GM18498 (cell line): Measurements from ENCODE around the gene MFF.
A peak's percentile ranks its signal among the peaks of the same experiment; 100 is the strongest.
"Not testable (repeated sequence)": the region's sequence is repeated elsewhere in the genome, so short reads cannot be mapped to it uniquely, and the experiment has no call there.

Source experiments
- ATAC-seq: cut with Tn5 transposase; IDR thresholded peaks from one replicate; pipeline ENCODE4 v1.9.1; 2021; ENCODE audit warnings: mild to moderate bottlenecking, moderate library complexity; ENCODE audit not compliant: unreplicated experiment

MFF gene

GRCh38 chr2:227376656-227377396 is 51.8 kb downstream of the MFF start:
- ATAC-seq, result no peak

DNA sequence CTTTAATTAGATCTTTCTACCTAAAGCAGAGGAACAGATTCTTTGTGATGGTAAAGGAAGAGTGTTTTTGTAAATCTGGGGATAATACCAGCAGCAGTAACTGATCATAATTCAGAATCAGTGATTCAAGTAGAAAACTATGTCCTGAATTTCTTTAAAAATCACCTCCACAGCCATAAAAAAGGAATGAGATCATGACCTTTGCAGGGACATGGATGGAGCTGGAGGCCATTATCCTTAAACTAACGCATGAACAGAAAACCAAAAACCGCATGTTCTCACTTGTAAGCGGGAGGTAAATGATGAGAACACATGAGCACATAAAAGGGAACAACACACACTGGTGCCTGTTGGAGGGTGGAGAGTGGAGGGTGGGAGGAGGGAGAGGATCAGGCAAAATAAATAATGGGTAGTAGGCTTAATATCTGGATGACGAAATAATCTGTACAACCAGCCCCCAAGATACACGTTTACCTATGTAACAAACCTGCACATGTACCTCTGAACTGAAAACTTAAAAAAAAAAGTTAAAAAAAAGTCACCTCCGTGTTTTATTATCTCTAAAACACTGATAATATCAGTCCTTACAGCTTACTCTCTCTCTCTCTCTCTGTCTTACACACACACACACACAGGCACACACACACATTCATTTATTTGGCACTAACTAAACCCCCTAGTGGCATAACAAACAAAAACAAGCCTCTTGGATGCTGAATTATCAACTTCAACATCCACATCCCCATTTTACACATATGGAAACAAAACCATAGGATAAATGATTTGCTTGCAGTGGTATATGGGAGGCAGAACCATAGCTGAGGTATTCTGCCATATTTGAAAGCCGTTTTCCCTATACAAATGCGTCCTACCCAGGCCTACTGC is 52.7 kb downstream of the MFF start:
- ATAC-seq, result no peak

GRCh38 chr2:227378371-227378782 is 53.3 kb downstream of the MFF start:
- no peak for ATAC-seq

DNA sequence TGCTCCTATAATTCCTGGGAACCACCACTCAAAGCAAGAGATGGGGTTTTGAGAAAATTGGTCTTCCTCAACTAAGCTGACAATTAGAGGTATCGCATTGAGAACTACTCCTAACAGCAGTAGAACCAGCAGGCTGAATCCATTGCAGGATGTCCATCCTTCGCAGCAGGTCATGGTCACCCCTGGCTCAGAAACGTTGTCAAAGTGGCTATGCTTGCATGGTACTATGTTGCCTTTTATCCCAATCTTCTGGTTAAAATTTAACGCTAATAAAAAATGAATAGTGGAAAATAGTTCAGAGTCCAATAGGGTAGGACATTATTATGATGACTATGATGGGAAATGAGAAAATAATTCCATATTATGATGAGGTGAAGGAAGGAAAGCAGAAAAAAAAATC is 54.0 kb downstream of the MFF start, which contains the start of gene TM4SF20:
Gene TM4SF20 (minus strand): TSS at position 212 of the 400 bp plus-strand sequence. CDS start 38 bp downstream, at position 174.
- no peak for ATAC-seq

- ATAC-seq, result not testable (repeated sequence)
Observed at GRCh38 chr2:227382241-227382835, 57.3 kb downstream of the MFF start.

DNA sequence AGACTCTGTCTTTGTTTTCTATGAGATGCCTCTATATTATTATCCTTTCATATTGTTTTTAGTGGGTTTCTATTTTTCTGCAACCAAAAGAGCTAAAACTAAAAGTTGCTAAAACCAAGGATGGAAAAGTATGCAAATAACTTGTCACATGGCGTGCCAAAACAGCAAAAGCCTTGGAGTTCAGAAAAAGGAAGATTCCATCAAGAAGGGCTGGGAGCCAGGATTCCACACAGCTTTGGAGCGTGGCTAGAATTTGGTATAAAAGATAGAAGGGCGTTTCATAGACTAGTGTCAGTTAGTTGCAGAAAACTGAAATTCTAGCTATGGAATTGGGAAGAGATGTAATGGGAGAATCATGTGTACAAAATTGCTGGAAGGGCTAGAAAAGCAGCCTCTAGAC is 58.6 kb downstream of the MFF start:
- no peak for ATAC-seq

DNA sequence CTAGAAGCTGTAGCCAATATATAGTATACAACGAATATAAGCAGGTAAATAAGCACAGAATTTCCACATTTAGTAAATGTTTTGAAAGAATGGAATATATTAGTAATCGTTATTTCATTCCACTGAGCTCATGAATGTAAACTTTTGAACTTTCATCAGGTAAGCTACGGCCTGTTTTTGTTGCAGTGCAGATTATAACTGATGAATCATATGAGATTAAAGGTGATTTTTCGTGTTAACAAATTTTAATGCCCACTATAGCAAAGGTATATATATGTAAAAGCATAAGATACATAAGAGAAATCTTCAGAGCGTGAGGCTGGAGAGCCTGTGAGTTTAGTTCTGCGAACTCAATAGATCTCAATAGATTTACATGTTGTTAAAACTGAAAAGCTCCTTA is 61.6 kb downstream of the MFF start:
- ATAC-seq, result no peak

- not testable (repeated sequence) for ATAC-seq
Observed at GRCh38 chr2:227387583-227387982, 62.5 kb downstream of the MFF start, which contains the start of gene SCYGR1. Gene SCYGR1, minus strand, starts transcription at chr2:227387949. Its CDS starts 0 bp downstream, at chr2:227387949.

GRCh38 chr2:227388537-227389011 is 63.5 kb downstream of the MFF start:
- no peak for ATAC-seq

DNA sequence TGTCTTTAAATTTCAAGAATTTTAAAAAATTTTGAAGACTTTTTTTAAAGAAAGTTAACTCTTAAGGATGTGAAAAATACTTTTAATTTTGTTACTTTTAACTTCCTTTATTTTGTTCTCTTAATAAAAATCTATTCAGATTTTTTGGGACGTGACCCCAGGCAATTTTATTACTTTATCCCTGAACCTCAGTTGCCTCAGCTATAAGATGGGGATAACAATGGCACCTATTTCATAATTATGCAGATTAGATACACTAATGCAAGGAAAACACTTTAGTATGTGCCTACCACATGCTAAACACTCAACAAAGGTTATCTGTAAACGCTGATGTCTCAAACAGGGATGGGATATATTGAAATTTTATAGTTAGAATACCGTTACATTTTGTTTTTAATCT is 64.2 kb downstream of the MFF start:
- ATAC-seq, result no peak

DNA sequence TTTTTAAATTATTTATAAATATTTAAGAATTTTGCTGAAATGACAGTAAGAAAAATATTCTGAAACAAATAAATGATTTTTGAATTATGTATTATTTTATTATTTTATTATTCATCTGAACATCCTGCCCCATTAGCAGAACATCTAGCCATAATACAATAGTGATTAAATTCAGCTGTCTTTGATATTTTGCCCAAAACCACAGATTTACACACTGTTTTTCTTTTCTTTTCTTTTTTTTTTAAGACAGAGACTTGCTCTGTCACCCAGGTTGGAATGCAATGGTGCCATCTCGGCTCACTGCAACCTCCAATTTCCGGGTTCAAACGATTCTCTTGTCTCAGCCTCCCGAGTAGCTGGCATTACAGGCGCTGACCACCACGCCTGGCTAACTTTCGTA is 64.6 kb downstream of the MFF start:
- ATAC-seq, result no peak

DNA sequence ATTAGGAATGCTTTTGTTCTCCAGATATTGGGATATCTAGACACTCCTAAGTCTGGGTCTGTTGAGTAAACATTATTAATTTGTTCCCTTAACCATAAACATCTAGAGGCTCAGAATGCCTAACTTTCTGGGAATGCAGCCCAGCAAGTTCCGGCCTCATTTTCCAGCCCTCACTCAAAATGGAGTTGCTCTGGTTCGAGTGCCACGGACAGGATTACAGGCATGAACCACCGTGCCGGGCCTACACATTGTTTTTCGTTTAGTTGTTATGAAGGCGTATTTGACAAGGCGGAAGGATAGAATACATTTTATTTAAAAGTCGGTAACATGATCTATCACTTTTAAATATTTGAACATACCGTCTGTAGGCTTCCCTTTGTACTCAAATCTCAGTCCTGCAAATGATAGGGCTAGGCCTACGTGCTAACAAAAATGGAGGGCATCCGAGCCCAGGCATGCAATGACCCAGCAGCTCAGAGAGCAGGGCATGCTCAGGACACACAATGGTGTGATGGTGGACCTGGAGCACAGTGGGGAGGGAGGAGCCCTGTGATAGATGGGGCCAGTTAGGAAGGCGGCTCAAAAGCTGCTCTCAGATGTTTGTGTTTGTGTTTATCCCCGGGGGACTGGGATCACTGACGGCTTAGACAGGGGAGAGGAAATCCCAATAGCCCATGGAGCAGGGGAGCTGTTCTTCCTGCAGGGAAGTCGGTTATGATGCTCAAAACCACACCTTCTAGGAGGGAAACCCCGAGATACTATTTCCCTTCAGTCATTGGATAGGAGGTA is 65.6 kb downstream of the MFF start:
- ATAC-seq, result no peak

DNA sequence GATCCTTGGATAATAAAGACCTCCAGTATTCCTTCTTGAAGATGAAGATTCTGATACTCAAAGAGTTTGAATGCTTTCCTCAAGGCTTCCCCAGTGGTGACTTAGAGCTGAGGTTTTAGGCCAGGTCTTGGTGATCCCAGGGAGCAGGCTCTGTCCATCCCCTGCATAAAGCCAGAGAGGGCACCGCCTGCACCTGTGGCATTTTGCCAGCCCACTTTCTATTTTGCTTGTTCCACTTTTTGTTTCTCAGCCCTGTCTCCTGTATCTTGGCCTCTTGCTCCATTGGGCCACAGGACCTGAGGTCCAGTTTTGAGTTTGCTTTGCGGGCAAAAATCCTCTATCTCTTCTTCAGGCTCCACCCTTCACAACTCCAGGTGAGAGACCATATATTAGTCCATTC is 69.3 kb downstream of the MFF start:
- ATAC-seq, result peak; percentile 70

DNA sequence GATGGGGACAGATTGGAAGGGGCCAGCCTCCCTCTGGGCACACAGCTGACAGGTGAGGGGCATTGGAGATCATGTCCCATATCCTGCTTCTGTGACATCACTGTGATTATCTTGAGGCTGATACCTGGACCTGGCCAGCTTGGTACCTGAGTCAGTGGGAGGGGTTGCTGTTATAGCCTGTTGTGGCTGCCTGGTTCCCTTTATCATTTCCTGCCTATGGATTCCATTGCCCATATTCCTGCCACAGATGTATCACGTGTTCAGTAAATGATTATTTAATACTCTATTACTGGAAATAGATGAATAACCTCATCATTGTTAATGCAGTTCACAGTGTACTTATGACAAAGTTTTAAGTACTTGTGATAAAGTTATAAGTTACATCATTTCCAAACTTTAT is 70.5 kb downstream of the MFF start:
- no peak for ATAC-seq

DNA sequence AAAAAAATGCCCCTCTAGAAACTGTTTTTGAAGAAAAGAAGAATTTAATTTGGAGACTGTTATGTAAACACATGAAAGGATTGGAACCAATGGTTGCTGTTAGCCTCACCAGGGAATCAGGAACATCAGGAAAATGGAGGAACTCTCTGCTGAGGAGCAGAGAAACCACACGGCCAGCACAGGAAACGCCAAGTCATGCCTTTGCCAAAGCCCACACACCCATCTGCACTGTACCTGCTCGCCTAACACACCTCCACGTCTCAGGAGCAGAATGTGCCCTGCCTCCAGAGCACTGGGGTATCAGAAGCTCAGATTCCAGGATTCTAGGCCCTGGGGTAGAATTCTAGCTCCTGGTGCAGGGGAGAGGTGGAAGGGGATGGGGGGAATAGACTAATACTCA is 72.5 kb downstream of the MFF start:
- no peak for ATAC-seq

DNA sequence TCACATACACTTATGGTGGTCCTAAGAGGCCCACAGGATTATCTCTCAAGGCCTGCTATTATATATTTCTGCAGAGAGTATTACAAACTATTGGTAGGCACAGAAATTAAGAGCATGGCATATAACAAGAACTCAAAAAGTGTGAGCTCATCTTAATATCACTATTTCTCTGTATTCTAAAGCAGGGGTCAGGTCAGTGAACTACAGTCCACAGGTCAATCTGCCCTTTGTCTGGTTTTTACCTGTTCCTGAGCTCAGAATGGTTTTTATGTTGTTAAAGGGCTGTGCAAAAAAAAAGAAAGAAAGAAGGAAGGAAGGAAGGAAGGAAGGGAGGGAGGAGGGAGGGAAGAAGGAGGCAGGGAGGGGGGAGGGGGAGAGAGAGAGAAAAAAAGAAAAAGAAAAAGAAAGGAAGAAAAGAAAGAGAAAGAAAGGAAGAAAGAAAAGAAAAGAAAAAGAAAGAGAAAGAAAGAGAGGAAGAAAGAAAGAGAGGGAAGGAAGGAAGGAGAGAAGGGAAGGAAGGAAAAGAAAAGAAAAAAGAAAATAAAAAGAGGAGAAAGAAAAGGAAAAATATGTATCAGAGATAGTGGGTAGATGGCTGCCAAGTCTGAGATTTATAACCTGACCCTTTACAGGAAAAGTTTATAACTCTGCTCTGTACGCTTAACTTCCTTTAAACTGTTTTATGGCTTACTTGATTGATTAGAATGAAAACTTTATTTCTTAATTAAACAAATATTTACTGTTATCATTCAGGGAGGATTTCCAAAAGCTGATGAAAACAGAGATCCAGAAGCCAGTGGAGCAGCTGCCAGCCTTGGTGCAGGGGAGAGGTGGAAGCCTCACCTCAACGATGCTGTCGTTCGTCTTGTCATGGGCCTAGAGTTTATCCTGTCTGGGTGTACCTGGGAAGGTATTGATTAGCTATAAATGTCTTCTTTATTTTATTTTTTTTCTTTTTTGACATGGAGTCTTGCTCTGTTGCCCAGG is 73.9 kb downstream of the MFF start:
- no peak for ATAC-seq

DNA sequence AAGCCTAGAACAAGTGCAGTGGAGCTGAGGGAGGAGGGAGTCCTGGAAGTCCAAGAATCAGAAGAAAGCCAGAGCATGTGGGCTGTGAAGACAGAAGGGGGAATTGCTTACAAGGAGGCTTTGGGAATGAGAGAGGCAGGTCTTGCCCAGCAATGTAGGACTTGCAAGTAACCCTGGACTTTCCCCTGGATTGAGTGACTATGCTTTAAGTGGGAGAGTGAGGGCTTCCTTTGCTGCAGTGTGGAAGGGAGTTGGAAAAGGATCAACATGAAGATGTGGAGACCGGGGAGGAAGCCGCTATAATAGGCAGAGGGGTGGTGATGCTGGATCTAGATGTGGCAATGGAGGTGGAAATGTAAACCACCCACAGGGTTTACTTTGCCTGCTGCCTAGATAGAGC is 76.5 kb downstream of the MFF start:
- ATAC-seq, result no peak

DNA sequence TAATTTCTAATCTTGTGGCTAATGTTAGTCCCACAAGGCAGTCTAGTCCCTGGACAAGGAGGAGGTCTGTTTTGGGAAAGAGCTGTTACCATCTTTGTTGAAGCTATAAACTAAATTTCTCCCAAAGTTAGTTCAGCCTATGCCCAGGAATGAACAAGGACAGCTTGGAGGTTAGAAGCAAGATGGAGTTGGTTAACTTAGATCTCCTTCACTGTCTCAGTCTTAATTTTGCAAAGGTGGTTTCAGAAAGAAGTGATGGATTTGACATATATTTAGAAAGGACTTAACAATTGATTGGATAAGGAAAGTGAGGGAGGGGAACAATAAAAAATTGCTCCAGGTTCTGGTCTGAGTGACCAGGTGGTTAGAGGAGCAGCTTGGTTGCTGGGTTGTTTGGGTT is 77.3 kb downstream of the MFF start:
- ATAC-seq, result no peak

DNA sequence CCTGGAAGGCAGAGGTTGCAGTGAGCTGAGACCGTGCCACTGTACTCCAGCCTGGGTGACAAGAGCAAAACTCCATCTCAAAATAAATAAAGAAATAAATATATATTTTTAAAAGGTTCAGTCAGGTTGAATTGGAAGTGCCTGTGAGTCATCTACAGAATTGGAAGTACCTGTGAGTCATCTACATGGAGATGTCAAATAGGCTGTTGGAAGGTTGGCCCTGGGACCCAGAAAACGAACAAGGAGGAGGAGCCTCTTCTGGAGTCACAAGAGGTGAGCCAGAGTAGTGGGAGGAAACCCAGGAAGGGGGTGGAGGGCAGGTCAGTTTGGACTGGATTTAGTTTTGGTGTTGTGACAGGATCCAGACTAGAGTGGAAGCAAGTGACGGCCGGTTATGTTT is 77.9 kb downstream of the MFF start:
- no peak for ATAC-seq
